Measurements from ENCODE around the gene CEMIP.
"Not testable (repeated sequence)": the region's sequence is repeated elsewhere in the genome, so short reads cannot be mapped to it uniquely, and the experiment has no call there.

CEMIP gene

GRCh38 chr15:80958818-80959495 lies 179.8 kb downstream of the CEMIP start:
- H3K9me3 Mint-ChIP-seq, result no peaks in the 10 kb centered on the region
- DNase-seq (no peak), ATAC-seq (replicated peaks) (peak in 1 of 2 donors; percentile 55)
- peaks cover 47 to 65% of the 10 kb centered on the region in 2 donors for H3K36me3 Mint-ChIP-seq
- peak overlapping the region; percentile 37 for H3K27ac Mint-ChIP-seq
- no peak overlapping the region for H3K4me3 Mint-ChIP-seq
- no peaks in the 10 kb centered on the region for H3K27me3 Mint-ChIP-seq
- H3K4me1 Mint-ChIP-seq, result peaks cover 18 to 36% of the 10 kb centered on the region in 2 donors

DNA sequence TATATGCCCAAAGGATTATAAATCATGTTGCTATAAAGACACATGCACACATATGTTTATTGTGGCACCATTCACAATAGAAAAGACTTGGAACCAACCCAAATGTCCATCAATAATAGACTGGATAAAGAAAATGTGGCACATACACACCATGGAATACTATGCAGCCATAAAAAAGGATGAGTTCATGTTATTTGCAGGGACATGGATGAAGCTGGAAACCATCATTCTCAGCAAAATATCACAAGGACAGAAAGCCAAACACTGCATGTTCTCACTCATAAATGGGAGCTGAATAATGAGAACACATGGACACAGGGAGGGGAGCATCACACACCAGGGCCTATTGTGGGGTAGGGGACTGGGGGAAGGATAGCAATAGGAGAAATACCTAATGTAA lies 186.3 kb downstream of the CEMIP start:
- peaks cover 53 to 72% of the 10 kb centered on the region in 2 donors for H3K36me3 Mint-ChIP-seq

GRCh38 chr15:80966431-80967197 lies 187.4 kb downstream of the CEMIP start:
- DNase-seq (no peak), ATAC-seq (replicated peaks) (no peak)
- Mint-ChIP-seq H3K36me3 (peaks cover 47 to 66% of the 10 kb centered on the region in 2 donors), H3K4me1 (peaks cover 6 to 16% of the 10 kb centered on the region in 2 donors), H3K27me3 (no peaks in the 10 kb centered on the region), H3K9me3 (peaks cover 4 to 8% of the 10 kb centered on the region in 2 donors), H3K27ac (no peak overlapping the region), H3K4me3 (no peak overlapping the region)

More for the DNA sequence above, 186.3 kb downstream of the CEMIP start:
- H3K4me3 Mint-ChIP-seq; H3K27me3 Mint-ChIP-seq; DNase-seq; H3K27ac Mint-ChIP-seq; ATAC-seq (replicated peaks); H3K9me3 Mint-ChIP-seq: not testable (repeated sequence)
- H3K4me1 Mint-ChIP-seq, result peaks cover 6 to 19% of the 10 kb centered on the region in 2 donors

GRCh38 chr15:80967451-80967850 lies 188.3 kb downstream of the CEMIP start:
- Mint-ChIP-seq H3K9me3 (peaks cover 4 to 8% of the 10 kb centered on the region in 2 donors), H3K4me3 (no peak overlapping the region), H3K27ac (no peak overlapping the region), H3K36me3 (peaks cover 40 to 63% of the 10 kb centered on the region in 2 donors), H3K27me3 (no peaks in the 10 kb centered on the region), H3K4me1 (peaks cover 6 to 16% of the 10 kb centered on the region in 2 donors)
- ATAC-seq (replicated peaks) (no peak), DNase-seq (no peak)

DNA sequence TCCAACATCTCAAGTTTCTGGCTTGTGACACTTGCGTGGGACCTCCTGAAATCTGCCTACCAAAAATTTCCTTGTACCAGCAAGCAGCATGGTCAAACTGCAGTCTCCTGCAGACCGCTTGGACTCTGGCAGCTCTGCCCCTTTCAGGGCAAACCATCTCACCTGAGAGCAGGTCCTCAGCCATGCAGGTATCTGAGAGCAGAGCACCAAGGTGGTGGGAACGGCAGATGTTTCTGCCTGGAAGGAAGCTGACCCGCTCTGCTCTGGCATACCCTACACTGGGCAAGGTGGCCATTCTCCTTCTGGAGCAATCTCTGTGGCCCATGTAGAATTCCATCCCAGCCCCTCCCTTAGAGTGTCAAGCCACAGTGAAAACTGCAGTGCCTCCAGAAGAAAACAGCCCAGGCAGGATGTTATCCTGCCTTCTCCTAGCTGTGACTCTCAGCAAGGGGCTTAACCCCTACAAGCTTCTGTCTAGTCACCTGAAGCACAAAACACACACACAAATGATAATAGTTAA lies 188.9 kb downstream of the CEMIP start:
- ATAC-seq (replicated peaks), result no peak
- Mint-ChIP-seq H3K27ac (no peak overlapping the region), H3K9me3 (peaks cover 4 to 8% of the 10 kb centered on the region in 2 donors), H3K27me3 (no peaks in the 10 kb centered on the region), H3K36me3 (peaks cover 37 to 57% of the 10 kb centered on the region in 2 donors), H3K4me3 (no peak overlapping the region), H3K4me1 (peaks cover 4 to 16% of the 10 kb centered on the region in 2 donors)
- DNase-seq, result no peak

DNA sequence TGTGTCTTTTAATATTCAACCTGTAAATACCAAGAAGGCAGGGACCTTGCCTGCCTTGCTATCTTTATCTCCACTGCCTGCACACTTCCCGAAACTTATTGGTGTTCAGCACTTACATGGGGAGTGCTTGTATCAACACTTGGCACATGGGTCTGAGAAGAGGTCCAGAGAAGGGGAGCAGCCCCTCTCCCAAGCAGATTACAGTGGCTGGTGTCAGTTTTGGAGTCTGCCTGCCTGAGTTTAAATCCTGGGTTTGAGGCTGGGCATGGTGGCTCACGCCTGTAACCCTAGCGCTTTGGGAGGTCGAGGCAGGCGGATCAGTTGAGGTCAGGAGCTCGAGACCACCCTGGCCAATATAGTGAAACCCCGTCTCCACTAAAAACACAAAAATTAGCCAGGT lies 190.1 kb downstream of the CEMIP start:
- DNase-seq, result no peak
- H3K4me1 Mint-ChIP-seq, result peaks cover 2 to 16% of the 10 kb centered on the region in 2 donors
- no peak overlapping the region for H3K27ac Mint-ChIP-seq
- H3K4me3 Mint-ChIP-seq, result no peak overlapping the region
- ATAC-seq (replicated peaks), result no peak
- H3K36me3 Mint-ChIP-seq, result peaks cover 27 to 51% of the 10 kb centered on the region in 2 donors
- peaks cover 1 to 6% of the 10 kb centered on the region in 2 donors for H3K9me3 Mint-ChIP-seq
- H3K27me3 Mint-ChIP-seq, result no peaks in the 10 kb centered on the region

DNA sequence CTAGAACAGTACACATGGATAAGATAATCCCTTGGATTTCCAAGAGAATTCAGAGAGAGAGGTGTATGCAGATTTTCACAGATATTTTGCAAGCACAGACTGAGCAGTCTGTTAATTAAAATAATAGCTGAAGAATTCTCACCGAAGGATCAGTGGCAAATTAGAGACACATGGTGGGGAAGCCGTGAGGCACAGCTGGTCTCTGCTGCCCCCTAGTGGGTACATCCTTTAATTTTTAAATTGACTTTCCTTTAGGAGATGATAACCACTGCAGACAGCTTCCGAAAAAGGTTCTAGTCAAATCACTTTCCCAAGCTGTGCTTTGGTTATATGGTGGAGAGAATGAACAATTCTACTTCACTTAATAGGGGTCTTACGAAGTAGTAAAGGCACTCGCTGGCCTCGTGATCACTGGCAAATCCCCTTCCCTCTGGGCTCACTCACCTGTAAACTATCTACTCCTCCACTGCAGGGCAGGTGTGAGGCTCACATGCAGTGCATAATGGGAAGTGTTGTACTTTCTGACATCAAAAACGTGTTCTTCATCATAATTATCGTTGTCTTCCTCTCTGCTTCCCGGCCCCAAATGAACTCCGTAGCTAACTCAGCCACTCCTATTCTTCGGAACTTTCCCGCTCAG lies 191.0 kb downstream of the CEMIP start:
- Mint-ChIP-seq H3K4me1 (peaks cover 1 to 20% of the 10 kb centered on the region in 2 donors), H3K27me3 (no peaks in the 10 kb centered on the region), H3K27ac (no peak overlapping the region), H3K36me3 (peaks cover 18 to 46% of the 10 kb centered on the region in 2 donors), H3K9me3 (peaks cover 0 to 2% of the 10 kb centered on the region in 2 donors), H3K4me3 (no peak overlapping the region)
- DNase-seq, result peak; percentile 12
- ATAC-seq (replicated peaks), result peak; percentile 70 to 74

DNA sequence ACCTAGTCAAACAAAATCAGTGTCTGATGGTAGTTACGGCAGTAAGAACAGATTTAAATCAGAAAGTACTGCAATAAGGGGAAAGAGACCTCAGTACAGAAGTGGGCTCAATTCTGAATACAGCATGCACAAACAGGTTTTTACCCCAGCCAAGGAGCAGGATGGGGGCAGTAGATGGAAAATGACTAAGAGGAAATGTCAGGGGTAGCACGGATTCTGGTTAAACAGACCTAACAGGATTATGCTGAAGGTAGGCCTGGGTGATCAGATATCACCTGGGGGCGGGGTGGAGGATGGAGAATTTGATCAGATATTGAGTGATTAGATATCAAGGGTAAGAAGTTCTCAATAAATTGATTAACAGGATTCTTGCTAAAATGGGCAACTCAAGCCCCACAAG lies 191.5 kb downstream of the CEMIP start:
- H3K27ac Mint-ChIP-seq, result no peak overlapping the region
- no peak for DNase-seq
- H3K4me1 Mint-ChIP-seq, result peaks cover 1 to 25% of the 10 kb centered on the region in 2 donors
- no peaks in the 10 kb centered on the region for H3K27me3 Mint-ChIP-seq
- no peak for ATAC-seq (replicated peaks)
- no peaks in the 10 kb centered on the region for H3K9me3 Mint-ChIP-seq
- no peak overlapping the region for H3K4me3 Mint-ChIP-seq
- peaks cover 14 to 46% of the 10 kb centered on the region in 2 donors for H3K36me3 Mint-ChIP-seq

- Mint-ChIP-seq H3K9me3 (no peaks in the 10 kb centered on the region), H3K27ac (no peak overlapping the region), H3K4me1 (peaks cover 1 to 26% of the 10 kb centered on the region in 2 donors), H3K4me3 (no peak overlapping the region), H3K27me3 (no peaks in the 10 kb centered on the region), H3K36me3 (peaks cover 14 to 46% of the 10 kb centered on the region in 2 donors)
- DNase-seq, result no peak
- no peak for ATAC-seq (replicated peaks)
These were observed 192.0 kb downstream of the CEMIP start for GRCh38 chr15:80971143-80971542.

GRCh38 chr15:80972276-80972675 lies 193.1 kb downstream of the CEMIP start:
- no peaks in the 10 kb centered on the region for H3K9me3 Mint-ChIP-seq
- no peak for ATAC-seq (replicated peaks)

GRCh38 chr15:80974914-80975313 lies 195.7 kb downstream of the CEMIP start:
- Mint-ChIP-seq H3K27me3 (no peaks in the 10 kb centered on the region), H3K4me3 (no peak overlapping the region), H3K27ac (no peak overlapping the region), H3K4me1 (peaks cover 25 to 44% of the 10 kb centered on the region in 2 donors), H3K36me3 (peaks cover 17 to 56% of the 10 kb centered on the region in 2 donors), H3K9me3 (no peaks in the 10 kb centered on the region)
- DNase-seq (no peak), ATAC-seq (replicated peaks) (no peak)

More at GRCh38 chr15:80972276-80972675, 193.1 kb downstream of the CEMIP start:
- DNase-seq, result no peak
- no peaks in the 10 kb centered on the region for H3K27me3 Mint-ChIP-seq
- peaks cover 7 to 31% of the 10 kb centered on the region in 2 donors for H3K4me1 Mint-ChIP-seq
- H3K4me3 Mint-ChIP-seq, result no peak overlapping the region
- H3K36me3 Mint-ChIP-seq, result peaks cover 11 to 48% of the 10 kb centered on the region in 2 donors
- H3K27ac Mint-ChIP-seq, result no peak overlapping the region

GRCh38 chr15:80976851-80977250 lies 197.7 kb downstream of the CEMIP start:
- DNase-seq (no peak), ATAC-seq (replicated peaks) (no peak)
- no peak overlapping the region for H3K4me3 Mint-ChIP-seq
- H3K27me3 Mint-ChIP-seq, result no peaks in the 10 kb centered on the region
- peaks cover 15 to 51% of the 10 kb centered on the region in 2 donors for H3K36me3 Mint-ChIP-seq
- H3K27ac Mint-ChIP-seq, result peak overlapping the region; percentile 20
- no peaks in the 10 kb centered on the region for H3K9me3 Mint-ChIP-seq
- H3K4me1 Mint-ChIP-seq, result peaks cover 25 to 37% of the 10 kb centered on the region in 2 donors

GRCh38 chr15:80977627-80978036 lies 198.5 kb downstream of the CEMIP start:
- Mint-ChIP-seq H3K9me3 (no peaks in the 10 kb centered on the region), H3K27ac (peak overlapping the region; percentile 25), H3K36me3 (peaks cover 22 to 54% of the 10 kb centered on the region in 2 donors), H3K4me3 (peak overlapping the region in 1 of 2 donors; percentile 4), H3K4me1 (peaks cover 30 to 44% of the 10 kb centered on the region in 2 donors), H3K27me3 (no peaks in the 10 kb centered on the region)
- DNase-seq (peak; percentile 13), ATAC-seq (replicated peaks) (peak; percentile 62 to 69)

DNA sequence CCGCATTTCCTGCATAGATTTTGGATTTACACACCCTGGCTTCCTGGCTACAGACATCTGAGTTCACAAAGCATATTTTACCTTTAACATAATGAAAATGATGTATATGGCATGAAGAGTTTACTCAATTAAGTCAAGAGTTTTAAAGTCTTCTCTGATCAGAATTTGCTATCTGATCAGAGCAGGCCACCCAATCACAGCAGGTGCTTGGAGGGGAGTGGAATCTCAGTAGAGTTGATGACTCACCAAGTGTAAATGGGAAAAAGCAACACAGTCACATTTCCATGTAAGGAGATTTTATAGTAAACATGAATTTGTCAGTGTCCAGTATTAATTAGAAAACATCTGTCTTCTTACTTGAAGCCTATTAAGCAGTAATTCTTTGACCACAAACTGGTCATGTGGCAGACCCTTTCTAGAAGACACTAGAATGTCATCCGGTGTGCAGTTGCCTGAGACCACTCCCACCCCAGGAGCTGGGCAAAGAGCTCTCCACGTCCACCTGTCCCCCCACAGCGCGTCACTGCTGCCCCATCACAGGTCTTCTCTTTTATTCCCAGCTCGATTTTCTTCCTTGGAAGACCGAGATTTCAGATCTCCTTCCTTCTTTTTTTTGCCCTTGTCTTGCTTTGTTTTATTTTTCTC lies 199.6 kb downstream of the CEMIP start:
- Mint-ChIP-seq H3K27me3 (no peaks in the 10 kb centered on the region), H3K27ac (no peak overlapping the region), H3K4me1 (peaks cover 35 to 50% of the 10 kb centered on the region in 2 donors), H3K36me3 (peaks cover 22 to 58% of the 10 kb centered on the region in 2 donors), H3K9me3 (no peaks in the 10 kb centered on the region), H3K4me3 (no peak overlapping the region)
- DNase-seq, result no peak
- no peak for ATAC-seq (replicated peaks)
